Endothelial cell (in vitro differentiated cells): ENCODE results near the gene DOCK3. TPM values are rescaled to one million over a fixed set of nuclear protein-coding genes. Genes with fewer than 3 reads are reported as not detected.
A peak's percentile ranks its signal among the peaks of the same experiment; 100 is the strongest.
"Not testable (repeated sequence)": the region's sequence is repeated elsewhere in the genome, so short reads cannot be mapped to it uniquely, and the experiment has no call there.

Experiments
- DNase-seq: peaks from one replicate; pipeline ENCODE4 v3.0.0; 2021; ENCODE audit warnings: low spot score
- H3K27ac Mint-ChIP-seq: one replicate; pipeline ENCODE4 v1.8.0; 2021; ENCODE audit warnings: mixed read lengths, inconsistent platforms; ENCODE audit not compliant: unreplicated experiment
- H3K27me3 Mint-ChIP-seq: one replicate; pipeline ENCODE4 v1.8.0; 2021; ENCODE audit warnings: mild to moderate bottlenecking, moderate library complexity, mixed read lengths, inconsistent platforms; ENCODE audit not compliant: unreplicated experiment
- H3K36me3 Mint-ChIP-seq: one replicate; pipeline ENCODE4 v1.8.0; 2021; ENCODE audit warnings: mild to moderate bottlenecking, low read depth, mixed read lengths, inconsistent platforms; ENCODE audit not compliant: unreplicated experiment
- H3K4me1 Mint-ChIP-seq: one replicate; pipeline ENCODE4 v1.8.0; 2021; ENCODE audit warnings: mild to moderate bottlenecking, mixed read lengths, inconsistent platforms; ENCODE audit not compliant: unreplicated experiment
- H3K4me3 Mint-ChIP-seq: one replicate; pipeline ENCODE4 v1.8.0; 2021; ENCODE audit warnings: mild to moderate bottlenecking, mixed read lengths, inconsistent platforms; ENCODE audit not compliant: unreplicated experiment
- H3K9me3 Mint-ChIP-seq: one replicate; pipeline ENCODE4 v1.8.0; 2021; ENCODE audit warnings: mixed read lengths, inconsistent platforms; ENCODE audit not compliant: unreplicated experiment
- total RNA-seq: library from RNA; stranded (reverse); fragmentation: NEBNext Ultra II Directional; extraction: Animal tissue kit (Norgen Biotek cat#: 25700); gene quantifications from one replicate; pipeline ENCODE4 v1.2.1, GENCODE V29; 2021; ENCODE audit not compliant: unreplicated experiment
- TF ChIP-seq, protein P1 (sequence below): fragments of 200-600 bp; sonication (generic); IDR thresholded peaks from one replicate; pipeline ENCODE4 v1.5.0; 2021; ENCODE audit warnings: antibody characterized with exemption; ENCODE audit not compliant: unreplicated experiment

Gene DOCK3
- total RNA-seq, 1 donor from 2014 or later = 1.3 TPM

DNA sequence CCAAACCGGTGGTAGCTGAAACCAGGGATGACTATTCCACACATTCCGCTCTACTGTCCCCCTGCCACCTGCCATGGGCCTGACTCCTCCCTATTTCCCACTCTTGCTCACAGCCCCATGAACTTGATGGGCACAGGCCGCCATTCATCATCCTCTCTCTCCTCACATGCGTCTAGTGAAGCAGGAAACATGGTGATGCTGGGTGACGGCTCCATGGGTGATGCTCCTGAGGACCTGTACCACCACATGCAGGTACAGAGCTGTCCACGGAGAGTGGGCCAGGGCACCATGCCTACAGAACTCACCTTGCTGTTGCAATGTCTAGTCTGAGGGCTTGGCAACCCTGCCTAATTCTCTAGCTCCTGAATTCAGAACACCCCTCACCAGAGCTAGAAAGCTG is 687.0 kb downstream of the DOCK3 start:
- Mint-ChIP-seq H3K27me3 (peaks cover 3% of the 10 kb centered on the region), H3K4me1 (no peaks in the 10 kb centered on the region), H3K9me3 (no peaks in the 10 kb centered on the region), H3K27ac (no peak overlapping the region), H3K4me3 (no peak overlapping the region), H3K36me3 (no peaks in the 10 kb centered on the region)
- DNase-seq = no peak
- TF ChIP-seq, protein P1, sequence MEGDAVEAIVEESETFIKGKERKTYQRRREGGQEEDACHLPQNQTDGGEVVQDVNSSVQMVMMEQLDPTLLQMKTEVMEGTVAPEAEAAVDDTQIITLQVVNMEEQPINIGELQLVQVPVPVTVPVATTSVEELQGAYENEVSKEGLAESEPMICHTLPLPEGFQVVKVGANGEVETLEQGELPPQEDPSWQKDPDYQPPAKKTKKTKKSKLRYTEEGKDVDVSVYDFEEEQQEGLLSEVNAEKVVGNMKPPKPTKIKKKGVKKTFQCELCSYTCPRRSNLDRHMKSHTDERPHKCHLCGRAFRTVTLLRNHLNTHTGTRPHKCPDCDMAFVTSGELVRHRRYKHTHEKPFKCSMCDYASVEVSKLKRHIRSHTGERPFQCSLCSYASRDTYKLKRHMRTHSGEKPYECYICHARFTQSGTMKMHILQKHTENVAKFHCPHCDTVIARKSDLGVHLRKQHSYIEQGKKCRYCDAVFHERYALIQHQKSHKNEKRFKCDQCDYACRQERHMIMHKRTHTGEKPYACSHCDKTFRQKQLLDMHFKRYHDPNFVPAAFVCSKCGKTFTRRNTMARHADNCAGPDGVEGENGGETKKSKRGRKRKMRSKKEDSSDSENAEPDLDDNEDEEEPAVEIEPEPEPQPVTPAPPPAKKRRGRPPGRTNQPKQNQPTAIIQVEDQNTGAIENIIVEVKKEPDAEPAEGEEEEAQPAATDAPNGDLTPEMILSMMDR = no peak

DNA sequence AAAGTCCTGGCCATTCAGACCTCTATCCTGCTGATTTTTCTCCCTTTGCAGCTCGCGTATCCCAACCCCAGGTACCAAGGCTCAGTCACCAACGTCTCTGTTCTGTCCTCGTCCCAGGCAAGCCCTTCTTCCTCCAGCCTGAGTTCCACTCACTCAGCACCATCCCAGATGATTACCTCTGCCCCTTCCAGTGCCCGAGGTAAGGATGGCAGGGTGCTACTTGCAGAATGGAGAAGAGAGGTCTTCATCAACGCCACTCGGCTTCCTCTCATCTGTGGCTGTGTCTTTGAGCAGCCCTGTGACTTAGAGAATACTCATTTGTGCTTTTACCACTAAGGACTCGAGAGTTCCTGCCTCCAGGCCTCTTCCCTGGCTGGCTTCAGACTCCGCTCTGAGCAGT is 687.7 kb downstream of the DOCK3 start:
- DNase-seq = no peak
- Mint-ChIP-seq H3K9me3 (no peaks in the 10 kb centered on the region), H3K27ac (no peak overlapping the region), H3K4me3 (no peak overlapping the region), H3K27me3 (peaks cover 3% of the 10 kb centered on the region), H3K36me3 (no peaks in the 10 kb centered on the region), H3K4me1 (no peaks in the 10 kb centered on the region)
- TF ChIP-seq, protein P1 = no peak

DNA sequence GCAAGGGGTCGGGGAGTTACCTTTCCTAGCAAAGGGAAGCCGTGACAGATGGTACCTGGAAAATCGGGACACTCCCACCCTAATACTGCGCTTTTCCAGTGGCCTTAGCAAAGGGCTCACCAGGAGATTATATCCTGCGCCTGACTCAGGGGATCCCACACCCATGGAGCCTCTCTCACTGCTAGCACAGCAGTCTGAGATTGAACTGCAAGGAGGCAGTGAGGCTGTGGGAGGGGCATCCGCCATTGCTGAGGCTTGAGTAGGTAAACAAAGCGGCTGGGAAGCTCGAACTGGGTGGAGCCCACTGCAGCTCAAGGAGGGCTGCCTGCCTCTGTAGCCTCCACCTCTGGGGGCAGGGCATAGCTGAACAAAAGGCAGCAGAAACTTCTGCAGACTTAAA is 693.5 kb downstream of the DOCK3 start:
- H3K4me1 Mint-ChIP-seq, H3K36me3 Mint-ChIP-seq, H3K27ac Mint-ChIP-seq, H3K4me3 Mint-ChIP-seq, H3K9me3 Mint-ChIP-seq, DNase-seq, H3K27me3 Mint-ChIP-seq: not testable (repeated sequence)

DNA sequence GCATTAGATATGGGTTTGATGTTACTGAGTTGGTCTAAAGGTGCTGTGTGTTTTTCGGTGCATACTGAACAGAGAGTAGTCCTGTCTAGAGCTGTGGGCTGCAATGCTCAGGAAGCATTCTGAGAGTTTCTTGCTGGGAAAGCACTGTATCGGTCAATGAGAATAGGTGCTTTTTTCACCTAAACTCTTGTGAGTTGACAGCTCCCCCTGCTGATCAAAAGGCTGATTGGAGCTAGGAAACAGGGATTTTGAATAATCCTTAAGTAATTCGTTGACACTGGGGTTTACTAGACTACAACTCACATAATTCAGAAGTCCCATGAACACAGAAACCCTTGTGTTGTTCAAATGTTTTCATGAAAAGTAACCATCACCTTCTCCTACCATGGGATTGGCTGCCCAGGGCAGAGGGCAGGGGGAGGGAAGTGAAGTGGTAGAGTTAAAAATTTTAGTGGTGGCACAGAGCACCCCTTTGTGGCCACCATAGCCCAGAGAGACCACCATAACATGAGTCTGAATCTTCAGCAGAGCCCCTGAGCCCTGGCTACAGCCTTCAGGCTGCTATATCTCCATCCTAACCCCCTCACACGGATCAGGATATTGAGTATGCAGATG is 697.3 kb downstream of the DOCK3 start:
- H3K27me3 Mint-ChIP-seq = peaks cover 3% of the 10 kb centered on the region
- DNase-seq = peak; percentile 68
- no peaks in the 10 kb centered on the region for H3K9me3 Mint-ChIP-seq
- H3K4me3 Mint-ChIP-seq = no peak overlapping the region
- H3K36me3 Mint-ChIP-seq = no peaks in the 10 kb centered on the region
- H3K27ac Mint-ChIP-seq = no peak overlapping the region
- no peaks in the 10 kb centered on the region for H3K4me1 Mint-ChIP-seq
- TF ChIP-seq, protein P1 = peak; percentile 69

DNA sequence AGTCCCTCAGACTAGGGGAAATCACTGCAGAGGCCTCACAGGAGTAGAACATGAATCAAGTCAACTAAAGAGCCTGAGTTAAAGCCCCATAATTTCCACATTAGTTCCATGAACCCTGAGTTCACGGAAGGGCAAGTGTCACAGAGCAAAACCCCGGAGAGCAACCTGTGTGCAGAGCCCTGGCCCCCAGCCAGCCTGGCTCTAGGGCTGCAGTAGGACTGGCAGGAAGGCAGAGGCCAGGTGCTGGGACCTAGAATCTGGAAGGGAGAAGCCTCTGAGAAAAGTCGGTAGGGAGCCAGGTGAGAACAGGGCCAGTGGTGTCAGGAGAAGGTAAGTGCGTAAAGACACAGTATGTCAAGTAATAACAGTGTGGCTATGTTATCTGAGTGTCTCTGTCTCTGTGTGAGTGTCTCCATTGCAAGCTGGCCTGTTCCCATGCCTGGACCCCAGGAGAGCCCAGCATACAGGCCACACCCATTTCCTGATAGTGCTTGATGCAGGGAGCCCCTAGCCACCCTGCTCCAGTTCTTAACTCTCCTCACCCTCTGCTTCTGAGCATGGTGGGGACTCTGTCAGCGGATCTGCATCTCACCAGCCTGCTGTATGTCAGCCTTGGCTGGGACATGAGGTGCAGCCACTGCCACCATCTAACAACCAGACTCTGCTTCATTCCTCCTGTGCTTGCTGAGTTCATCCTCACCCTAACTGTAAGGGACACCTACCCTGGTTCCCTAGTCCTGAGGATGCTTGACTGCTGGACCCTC is 699.1 kb downstream of the DOCK3 start:
- Mint-ChIP-seq H3K9me3 (no peaks in the 10 kb centered on the region), H3K27me3 (peaks cover 3% of the 10 kb centered on the region), H3K4me1 (no peaks in the 10 kb centered on the region), H3K36me3 (no peaks in the 10 kb centered on the region), H3K4me3 (no peak overlapping the region), H3K27ac (no peak overlapping the region)
- TF ChIP-seq, protein P1 = no peak
- DNase-seq = no peak
